ENCODE measurements around the gene LYSMD2. TPM values are rescaled to one million over a fixed set of nuclear protein-coding genes. Genes with fewer than 3 reads are reported as not detected.

The LYSMD2 gene
- total RNA-seq, 1 experiment from 2014 or later = 6.0 TPM

DNA sequence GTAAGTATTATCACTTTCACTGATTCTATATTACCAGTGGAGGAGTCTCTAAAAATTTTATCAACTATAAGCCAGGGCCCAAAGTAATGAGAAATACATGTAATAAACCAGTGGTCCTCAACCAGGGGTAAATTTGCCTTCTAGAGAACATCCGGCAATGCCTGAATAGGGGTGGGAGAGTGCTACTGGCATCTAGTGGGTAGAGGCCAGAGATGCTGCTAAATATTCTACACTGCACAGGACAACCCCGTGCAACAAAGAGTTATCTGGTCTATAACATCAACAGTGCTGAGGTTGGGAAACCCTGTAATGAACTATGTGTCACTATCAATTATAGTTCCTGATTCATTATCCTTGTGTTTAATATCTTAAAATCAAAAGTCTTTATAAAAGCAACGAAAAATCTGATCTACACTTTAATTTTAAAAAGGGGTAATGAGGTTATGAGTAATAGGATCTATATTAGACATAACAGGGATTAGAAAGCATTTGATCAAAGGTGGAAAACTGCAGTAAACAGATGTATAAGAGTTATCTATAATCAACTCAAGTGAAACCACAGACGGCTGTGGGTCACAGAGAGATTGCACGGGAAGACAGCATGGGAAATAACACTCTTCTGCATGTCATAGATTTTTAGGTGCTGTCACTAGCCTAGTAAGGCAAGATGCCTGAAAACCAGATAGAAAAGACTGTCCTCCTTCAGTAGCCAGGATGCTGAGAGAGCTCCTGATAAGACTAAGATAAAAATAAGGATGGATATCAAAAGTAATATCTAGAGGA, 2.0 kb downstream of the LYSMD2 start:
- POLR2A ChIA-PET (ENCODE audit: unreplicated experiment) = no interaction called here
- H3K9ac ChIP-seq (ENCODE audit: low read length) = no peak overlapping the region
- no peaks in the 10 kb centered on the region for H3K27me3 ChIP-seq (ENCODE audit: low read length)
- peaks cover 12% of the 10 kb centered on the region for H3K4me1 ChIP-seq (ENCODE audit: insufficient read depth, low read length)
- H2AFZ ChIP-seq (ENCODE audit: low read length) = no peak overlapping the region
- TF ChIP-seq EZH2phosphoT487 (IDR thresholded peaks at IDR 0.05; ENCODE audit: borderline replicate concordance, low read length) (no peak), EZH2 (IDR thresholded peaks at IDR 0.05; ENCODE audit: low read length, unreplicated experiment) (no peak)
- TF ChIP-seq, protein P1, sequence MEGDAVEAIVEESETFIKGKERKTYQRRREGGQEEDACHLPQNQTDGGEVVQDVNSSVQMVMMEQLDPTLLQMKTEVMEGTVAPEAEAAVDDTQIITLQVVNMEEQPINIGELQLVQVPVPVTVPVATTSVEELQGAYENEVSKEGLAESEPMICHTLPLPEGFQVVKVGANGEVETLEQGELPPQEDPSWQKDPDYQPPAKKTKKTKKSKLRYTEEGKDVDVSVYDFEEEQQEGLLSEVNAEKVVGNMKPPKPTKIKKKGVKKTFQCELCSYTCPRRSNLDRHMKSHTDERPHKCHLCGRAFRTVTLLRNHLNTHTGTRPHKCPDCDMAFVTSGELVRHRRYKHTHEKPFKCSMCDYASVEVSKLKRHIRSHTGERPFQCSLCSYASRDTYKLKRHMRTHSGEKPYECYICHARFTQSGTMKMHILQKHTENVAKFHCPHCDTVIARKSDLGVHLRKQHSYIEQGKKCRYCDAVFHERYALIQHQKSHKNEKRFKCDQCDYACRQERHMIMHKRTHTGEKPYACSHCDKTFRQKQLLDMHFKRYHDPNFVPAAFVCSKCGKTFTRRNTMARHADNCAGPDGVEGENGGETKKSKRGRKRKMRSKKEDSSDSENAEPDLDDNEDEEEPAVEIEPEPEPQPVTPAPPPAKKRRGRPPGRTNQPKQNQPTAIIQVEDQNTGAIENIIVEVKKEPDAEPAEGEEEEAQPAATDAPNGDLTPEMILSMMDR (conservative IDR thresholded peaks at IDR 0.05; ENCODE audit: low read depth, low read length) = no peak
- no TSS peak for BruUV-seq (replicated peaks)
- CTCF ChIA-PET = no interaction called here
- no peak for ATAC-seq
- H3K4me2 ChIP-seq (ENCODE audit: low read length) = peak overlapping the region; percentile 85
- peak overlapping the region; percentile 66; the same call in 1 of the 2 replicates for H3K4me3 ChIP-seq (ENCODE audit: low read length)
- H3F3A ChIP-seq (ENCODE audit: low read length, unreplicated experiment) = no peaks in the 10 kb centered on the region
- no peak overlapping the region for H3K27ac ChIP-seq (ENCODE audit: low read length)
- no peaks in the 10 kb centered on the region for H4K20me1 ChIP-seq (ENCODE audit: low read length)
- intact Hi-C loops (cut with micrococcal nuclease) = no loop called here
- H3K9me2 ChIP-seq (replicated peaks; ENCODE audit: low read length) = no peaks in the 10 kb centered on the region
- peaks cover 14% of the 10 kb centered on the region; the same call in 1 of the 2 replicates for H3K79me2 ChIP-seq (ENCODE audit: low read length)
- H3K36me3 ChIP-seq (ENCODE audit: low read depth, low read length) = no peaks in the 10 kb centered on the region
- no peak for DNase-seq
- no peaks in the 10 kb centered on the region for H3K9me3 ChIP-seq (ENCODE audit: low read length)

DNA sequence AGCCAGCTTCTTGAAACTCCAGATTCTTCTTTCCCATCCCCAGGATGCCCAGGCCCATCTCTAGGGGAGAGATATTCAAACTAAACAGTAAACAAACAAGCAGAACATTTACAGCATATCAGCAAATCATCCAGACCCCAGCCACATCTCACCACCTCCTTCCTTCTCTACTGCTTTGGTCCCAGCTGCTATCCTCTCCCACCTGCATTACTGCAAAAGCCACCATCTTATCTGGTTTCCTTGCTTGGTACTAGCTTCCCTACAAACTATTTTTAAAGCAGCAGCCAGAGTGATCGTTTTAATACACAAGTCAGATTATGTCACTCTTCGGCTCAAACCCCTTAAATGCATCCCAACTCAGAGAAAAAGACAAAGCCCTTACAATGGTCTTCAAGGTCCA, 4.8 kb downstream of the LYSMD2 start:
- BruUV-seq (replicated peaks) = no TSS peak
- ChIA-PET CTCF (no interaction called here), POLR2A (ENCODE audit: unreplicated experiment) (no interaction called here)
- H4K20me1 ChIP-seq (ENCODE audit: low read length) = no peaks in the 10 kb centered on the region
- H3K27me3 ChIP-seq (ENCODE audit: low read length) = no peaks in the 10 kb centered on the region
- no peak overlapping the region for H2AFZ ChIP-seq (ENCODE audit: low read length)
- no peak for DNase-seq
- no peak overlapping the region for H3K27ac ChIP-seq (ENCODE audit: low read length)
- no peak overlapping the region for H3K9ac ChIP-seq (ENCODE audit: low read length)
- no peak overlapping the region for H3K4me2 ChIP-seq (ENCODE audit: low read length)
- peaks cover 14% of the 10 kb centered on the region; the same call in 1 of the 2 replicates for H3K79me2 ChIP-seq (ENCODE audit: low read length)
- no peaks in the 10 kb centered on the region for H3K9me3 ChIP-seq (ENCODE audit: low read length)
- no peak for ATAC-seq
- no peak overlapping the region for H3K4me3 ChIP-seq (ENCODE audit: low read length)
- no peak for TF ChIP-seq EZH2phosphoT487 (IDR thresholded peaks at IDR 0.05; ENCODE audit: borderline replicate concordance, low read length)
- TF ChIP-seq, protein P1 (conservative IDR thresholded peaks at IDR 0.05; ENCODE audit: low read depth, low read length) = no peak
- TF ChIP-seq EZH2 (IDR thresholded peaks at IDR 0.05; ENCODE audit: low read length, unreplicated experiment) = no peak
- peaks cover 12% of the 10 kb centered on the region for H3K4me1 ChIP-seq (ENCODE audit: insufficient read depth, low read length)
- no peaks in the 10 kb centered on the region for H3K36me3 ChIP-seq (ENCODE audit: low read depth, low read length)
- H3F3A ChIP-seq (ENCODE audit: low read length, unreplicated experiment) = no peaks in the 10 kb centered on the region
- no peaks in the 10 kb centered on the region for H3K9me2 ChIP-seq (replicated peaks; ENCODE audit: low read length)
- intact Hi-C loops (cut with micrococcal nuclease) = no loop called here
